ENCODE measurements around the gene UBLCP1. TPM values are rescaled to one million over a fixed set of nuclear protein-coding genes. Genes with fewer than 3 reads are reported as not detected.

Gene UBLCP1
- total and polyA plus RNA-seq, 2 of the 13 experiments (the other 11 are each of a cell fraction or from before 2014, with no cell fraction given), result 6.5 to 12.6 TPM

- intact Hi-C loops (cut with micrococcal nuclease; ENCODE audit: unreplicated experiment) (no loop called here), in situ Hi-C loops (cut with HindIII; ENCODE audit: extremely low pct_ligation_motif_present, low pct_unique_long_range_greater_than_20kb) (no loop called here)
- Histone ChIP-seq H4K20me1 (ENCODE audit: insufficient read depth, low read length) (no peaks in the 10 kb centered on the region), H2AFZ (ENCODE audit: low read length) (no peak overlapping the region), H3K9ac (ENCODE audit: insufficient read depth, low read depth, low read length) (no peak overlapping the region), H3K79me2 (ENCODE audit: insufficient read depth, low read length) (no peaks in the 10 kb centered on the region), H3K4me3 (replicated peaks in 1 of 3; ENCODE audit: insufficient read depth in 1 of 3, low read depth in 2 of 3, low read length in 3 of 3) (no peak overlapping the region), H3K27me3 (ENCODE audit: control insufficient read depth in 1 of 2, insufficient read depth in 2 of 2, low read length in 2 of 2) (no peaks in the 10 kb centered on the region), H3K4me2 (ENCODE audit: low read depth, low read length) (no peak overlapping the region), H3K9me3 (ENCODE audit: low read length) (no peaks in the 10 kb centered on the region), H3K27ac (ENCODE audit: extremely low read length, insufficient read depth, low read length) (no peak overlapping the region), H3K36me3 (replicated peaks in 1 of 2; ENCODE audit: control insufficient read depth in 1 of 2, insufficient read depth in 2 of 2, low read length in 2 of 2) (no peaks in the 10 kb centered on the region), H3K4me1 (ENCODE audit: insufficient read depth, low read length) (no peaks in the 10 kb centered on the region)
- TF ChIP-seq NFRKB (IDR thresholded peaks at IDR 0.05) (no peak), CEBPB (IDR thresholded peaks at IDR 0.05; ENCODE audit: borderline replicate concordance, low read depth, low read length) (peak; percentile 56)
- 35% methylated on average over 2 of the region's 2 CpGs for WGBS (ENCODE audit: low lambda C conversion rate)
- DNase-seq (ENCODE audit: low spot score) (no peak), ATAC-seq (no peak), FAIRE-seq (no peak)
- ChIA-PET POLR2A (no interaction called here), CTCF (ENCODE audit: low intra/inter-chr PET ratio, low total read pairs) (no interaction called here)
- BruUV-seq (replicated peaks), result no TSS peak
Measured at GRCh38 chr5:159241946-159242552, 21.0 kb upstream of the UBLCP1 start.

- ATAC-seq (no peak), FAIRE-seq (no peak), DNase-seq (ENCODE audit: low spot score) (no peak)
- Histone ChIP-seq H3K4me2 (ENCODE audit: low read depth, low read length) (no peak overlapping the region), H3K4me1 (ENCODE audit: insufficient read depth, low read length) (no peaks in the 10 kb centered on the region), H2AFZ (ENCODE audit: low read length) (no peak overlapping the region), H3K9me3 (ENCODE audit: low read length) (no peaks in the 10 kb centered on the region), H3K9ac (ENCODE audit: insufficient read depth, low read depth, low read length) (no peak overlapping the region), H3K27ac (ENCODE audit: extremely low read length, insufficient read depth, low read length) (no peak overlapping the region), H3K79me2 (ENCODE audit: insufficient read depth, low read length) (no peaks in the 10 kb centered on the region), H3K27me3 (ENCODE audit: control insufficient read depth in 1 of 2, insufficient read depth in 2 of 2, low read length in 2 of 2) (no peaks in the 10 kb centered on the region), H4K20me1 (ENCODE audit: insufficient read depth, low read length) (no peaks in the 10 kb centered on the region), H3K4me3 (replicated peaks in 1 of 3; ENCODE audit: insufficient read depth in 1 of 3, low read depth in 2 of 3, low read length in 3 of 3) (no peak overlapping the region), H3K36me3 (replicated peaks in 1 of 2; ENCODE audit: control insufficient read depth in 1 of 2, insufficient read depth in 2 of 2, low read length in 2 of 2) (no peaks in the 10 kb centered on the region)
- CTCF ChIA-PET (ENCODE audit: low intra/inter-chr PET ratio, low total read pairs), result no interaction called here
- intact Hi-C loops (cut with micrococcal nuclease; ENCODE audit: unreplicated experiment), result no loop called here
- in situ Hi-C loops (cut with HindIII; ENCODE audit: extremely low pct_ligation_motif_present, low pct_unique_long_range_greater_than_20kb), result no loop called here
- POLR2A ChIA-PET, result no interaction called here
- no TSS peak for BruUV-seq (replicated peaks)
- WGBS (ENCODE audit: low lambda C conversion rate), result 18% methylated on average over 4 of the region's 4 CpGs
- no peak for TF ChIP-seq BRD4 (CRISPR knock-in tag; IDR thresholded peaks at IDR 0.05)
- no peak for TF ChIP-seq ZNF160 (CRISPR knock-in tag; IDR thresholded peaks at IDR 0.05)
- no peak for TF ChIP-seq HCFC1 (IDR thresholded peaks at IDR 0.05; ENCODE audit: low read depth, low read length)
- TF ChIP-seq SP140L (CRISPR knock-in tag; IDR thresholded peaks at IDR 0.05; ENCODE audit: borderline replicate concordance), result no peak
- TF ChIP-seq ATF3 (CRISPR knock-in tag; IDR thresholded peaks at IDR 0.05), result no peak
- no peak for TF ChIP-seq SNAPC5 (CRISPR knock-in tag; IDR thresholded peaks at IDR 0.05; ENCODE audit: borderline replicate concordance)
- TF ChIP-seq RARG (CRISPR knock-in tag; IDR thresholded peaks at IDR 0.05; ENCODE audit: low read depth), result no peak
- no peak for TF ChIP-seq ZMAT3 (CRISPR knock-in tag; conservative IDR thresholded peaks at IDR 0.05)
- TF ChIP-seq PRDM15 (CRISPR knock-in tag; IDR thresholded peaks at IDR 0.05), result no peak
- TF ChIP-seq BORCS8-MEF2B (CRISPR knock-in tag; IDR thresholded peaks at IDR 0.05), result no peak
- no peak for TF ChIP-seq ZNF143 (CRISPR knock-in tag; IDR thresholded peaks at IDR 0.05)
- TF ChIP-seq FOXJ3 (CRISPR knock-in tag; IDR thresholded peaks at IDR 0.05; ENCODE audit: borderline replicate concordance), result no peak
Measured at GRCh38 chr5:159242656-159243055, 20.4 kb upstream of the UBLCP1 start.
